HEK293T (cell line): ENCODE data around the gene MPO.

Experiments
- ARNT ChIP-seq: fragments of 450-650 bp; IDR thresholded peaks from 2 replicates; pipeline ENCODE4 v1.6.1; 2017; ENCODE audit warnings: mild to moderate bottlenecking
- BHLHE40 ChIP-seq: fragments of 450-650 bp; IDR thresholded peaks from 2 replicates; pipeline ENCODE4 v1.6.1; 2016; ENCODE audit warnings: mild to moderate bottlenecking, moderate library complexity, borderline replicate concordance
- ELF4 ChIP-seq: fragments of 450-650 bp; IDR thresholded peaks from 2 replicates; pipeline ENCODE4 v1.6.1; 2017; ENCODE audit warnings: antibody characterized with exemption
- FOXA1 ChIP-seq: fragments of 450-650 bp; IDR thresholded peaks from 2 replicates; pipeline ENCODE4 v1.6.1; 2016; ENCODE audit warnings: mild to moderate bottlenecking
- LEF1 ChIP-seq: fragments of 450-650 bp; IDR thresholded peaks from 2 replicates; pipeline ENCODE4 v1.6.1; 2017; ENCODE audit warnings: mild to moderate bottlenecking, borderline replicate concordance
- SP1 ChIP-seq: fragments of 450-650 bp; IDR thresholded peaks from 2 replicates; pipeline ENCODE4 v1.6.1; 2017
- SUZ12 ChIP-seq: fragments of 450-650 bp; IDR thresholded peaks from 2 replicates; pipeline ENCODE4 v1.6.1; 2016; ENCODE audit warnings: mild to moderate bottlenecking
- TARDBP ChIP-seq: fragments of 450-650 bp; IDR thresholded peaks from 2 replicates; pipeline ENCODE4 v1.6.1; 2016

DNA sequence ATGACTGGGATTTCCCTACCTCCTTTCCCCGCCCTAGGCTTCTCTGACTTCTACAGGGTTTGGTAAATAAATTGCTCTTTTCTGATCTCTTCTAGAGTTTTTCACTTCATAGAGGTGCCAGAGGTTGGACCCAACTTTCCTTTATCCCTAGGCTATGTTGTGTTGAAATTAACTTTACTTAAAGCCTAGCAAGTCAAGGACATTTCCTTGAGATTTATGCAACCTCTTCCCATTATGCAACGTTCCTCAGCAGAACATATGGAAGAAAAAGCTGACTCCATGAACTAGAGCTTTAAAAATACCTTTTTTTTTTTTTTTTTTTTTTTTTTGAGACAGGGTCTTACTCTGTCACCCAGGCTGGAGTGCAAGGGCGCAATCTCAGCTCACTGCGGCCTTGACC is 15.5 kb downstream of the MPO start:
- no peak for TF ChIP-seq BHLHE40
- TF ChIP-seq LEF1, result no peak
- TF ChIP-seq SP1, result no peak
- TF ChIP-seq SUZ12, result no peak
- TF ChIP-seq TARDBP, result no peak
- TF ChIP-seq FOXA1, result no peak
- TF ChIP-seq ELF4, result no peak
- no peak for TF ChIP-seq ARNT
